GM20431 (cell line): ENCODE measurements around the gene GPR180.
"Not testable (repeated sequence)": the region's sequence is repeated elsewhere in the genome, so short reads cannot be mapped to it uniquely, and the experiment has no call there.

Experiments
- in situ Hi-C: fragments of 300-500 bp; cut with MseI, MboI; formaldehyde crosslinking; loops from one replicate; pipeline ENCODE4 v1.15.0; 2020; ENCODE audit warnings: low sequenced_read_pairs; ENCODE audit not compliant: unreplicated experiment

The GPR180 gene

DNA sequence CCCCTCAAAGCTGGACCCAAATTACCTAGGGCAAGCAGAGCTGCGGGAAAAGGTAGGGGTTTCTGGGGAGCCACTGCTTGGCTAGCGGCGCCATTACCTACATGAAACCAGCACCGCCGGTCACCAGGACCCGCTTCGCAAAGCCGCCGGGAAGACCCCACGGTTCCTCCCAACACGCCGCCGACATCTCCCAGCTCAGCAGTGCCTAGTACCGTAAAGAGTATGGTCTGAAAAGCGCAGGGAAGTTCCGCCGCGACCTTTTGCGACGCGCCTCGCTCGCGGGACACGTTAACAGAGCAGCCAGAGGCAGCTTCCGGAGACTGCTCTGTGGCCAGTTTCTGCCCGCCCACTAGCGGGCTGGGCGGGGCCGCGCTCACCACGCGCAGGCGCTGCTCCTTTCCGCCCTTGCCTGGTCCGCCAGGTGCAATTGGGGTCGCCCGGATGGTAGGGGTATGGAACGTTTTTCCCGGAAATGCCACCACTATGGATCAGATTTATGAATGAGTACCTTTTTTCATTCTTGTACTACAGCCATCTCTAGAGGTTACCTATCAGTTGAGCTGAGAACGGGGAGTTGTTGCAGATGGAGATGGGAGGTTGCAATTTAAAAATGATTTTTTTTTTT, 5.6 kb upstream of the GPR180 start, which contains the start of gene TGDS:
TSS of gene TGDS (minus strand) at position 203 of the 625 bp plus-strand sequence. CDS start at position 187, 16 bp downstream.
- in situ Hi-C loops, result no loop called here

DNA sequence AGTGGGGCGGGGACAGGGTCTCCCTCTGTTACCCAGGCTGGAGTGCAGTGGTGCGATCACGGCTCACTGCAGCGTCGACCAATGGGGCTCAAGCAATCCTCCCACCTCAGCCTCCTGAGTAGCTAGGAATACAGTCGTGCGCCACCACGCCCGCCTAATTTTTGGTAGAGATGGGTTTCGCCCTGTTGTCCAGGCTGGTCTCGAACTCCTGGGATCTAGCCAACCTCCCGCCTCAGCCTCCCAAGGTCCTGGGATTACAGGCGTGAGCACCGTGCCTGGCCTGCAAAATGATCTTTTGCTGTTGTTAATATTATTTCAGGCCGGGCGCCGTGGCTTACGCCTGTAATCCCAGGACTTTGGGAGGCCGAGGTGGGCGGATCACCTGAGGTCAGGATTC, 5.1 kb upstream of the GPR180 start:
- in situ Hi-C loops, result no loop called here

DNA sequence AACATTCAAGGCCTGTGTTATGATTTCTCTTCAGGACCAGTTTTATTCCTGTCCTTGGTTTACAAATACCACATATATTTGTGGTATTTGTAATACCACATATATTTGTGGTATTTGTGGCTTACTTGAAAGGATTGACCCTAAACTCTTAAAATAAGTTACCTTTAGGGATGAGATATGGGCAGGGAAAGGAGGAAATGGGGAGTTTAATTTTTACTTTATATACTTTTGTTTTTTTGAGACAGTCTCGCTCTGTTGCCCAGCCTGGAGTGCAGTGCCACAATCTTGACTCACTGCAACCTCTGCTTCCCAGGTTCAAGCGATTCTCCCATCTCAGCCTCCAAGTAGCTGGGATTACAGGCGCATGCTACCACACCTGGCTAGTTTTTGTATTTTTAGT, 3.4 kb upstream of the GPR180 start:
- in situ Hi-C loops, result no loop called here

DNA sequence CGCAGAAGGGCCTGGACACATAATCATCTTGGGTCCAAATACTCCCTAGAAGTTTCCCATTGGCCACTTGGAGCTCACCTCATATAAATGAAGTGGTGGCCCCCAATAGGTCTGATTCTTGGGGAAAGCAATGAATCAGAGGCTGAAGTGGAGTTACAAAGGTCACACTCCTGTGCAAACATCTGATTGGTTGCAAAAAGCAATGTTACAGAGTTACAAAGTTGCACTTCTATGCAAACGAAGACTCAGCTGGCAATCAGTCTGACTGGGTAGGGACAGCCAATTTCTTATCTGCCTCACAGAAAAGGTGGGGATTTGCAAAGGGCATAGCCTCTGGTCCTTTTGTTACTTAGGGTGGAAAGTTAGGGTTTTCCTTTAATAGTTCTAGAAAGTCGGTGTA, 1.8 kb upstream of the GPR180 start:
- in situ Hi-C loops, result loop anchor here (25.0 kb wide), 1 partner anchor 163 kb away; no protein-coding TSS in a partner anchor

DNA sequence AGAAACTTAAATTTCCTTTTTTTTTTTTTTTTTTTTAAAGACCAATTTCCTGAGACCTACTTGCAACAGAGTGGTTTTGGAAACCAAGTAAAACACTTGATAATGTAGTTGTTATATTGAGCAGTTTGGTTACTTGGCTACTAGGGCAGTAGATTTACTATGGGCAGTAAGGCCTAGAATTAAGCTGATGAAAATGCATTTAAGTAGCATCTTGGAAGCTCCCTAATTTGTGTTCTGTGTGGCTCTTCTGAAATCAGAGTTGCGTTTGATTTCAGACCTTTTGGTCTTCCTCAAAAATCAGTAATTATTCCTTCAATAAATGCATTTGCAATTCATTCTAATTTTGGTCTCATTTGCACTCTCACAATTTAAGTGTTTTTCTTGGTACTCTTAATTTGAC, 810 bp downstream of the GPR180 start:
- in situ Hi-C loops, result loop anchor here (25.0 kb wide), 1 partner anchor 165 kb away; no protein-coding TSS in a partner anchor

DNA sequence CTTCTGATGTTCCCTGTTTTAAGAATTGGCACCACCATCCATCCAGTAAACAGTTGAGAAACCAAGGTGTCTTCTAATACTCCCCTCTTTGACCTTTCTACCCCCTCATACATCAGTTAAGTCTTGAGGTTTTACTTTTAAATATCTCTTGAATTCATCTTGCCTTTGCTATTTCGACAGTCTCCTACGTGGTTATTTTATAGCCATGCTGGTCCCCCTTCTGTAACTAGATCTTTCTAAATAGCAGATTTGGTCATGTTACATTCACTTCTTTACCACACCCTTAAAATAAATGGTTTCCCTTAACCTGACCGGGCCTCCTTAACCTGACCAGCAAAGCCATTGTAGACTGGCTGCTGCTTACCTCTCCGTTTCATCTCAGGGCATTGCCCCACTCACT, 5.4 kb downstream of the GPR180 start:
- in situ Hi-C loops, result loop anchor here (25.0 kb wide), 1 partner anchor 170 kb away; no protein-coding TSS in a partner anchor

DNA sequence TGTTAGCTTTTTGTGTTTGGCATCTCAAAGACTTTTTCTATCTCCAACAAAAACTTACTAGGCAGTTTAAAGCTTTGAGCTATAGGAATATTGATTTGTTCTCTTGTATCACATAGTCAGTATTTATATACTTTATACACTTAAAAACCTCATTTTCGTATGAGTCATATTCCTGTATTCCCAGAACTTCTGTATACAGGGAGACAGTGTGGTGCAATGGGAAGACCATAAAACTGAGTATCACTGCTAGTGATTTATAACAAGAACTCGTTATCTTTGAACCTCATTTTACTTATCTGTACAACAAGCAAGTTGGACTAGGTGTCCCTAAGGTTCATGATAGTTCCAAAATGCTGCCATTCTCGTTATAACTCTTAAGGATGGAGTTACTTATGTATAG, 6.3 kb downstream of the GPR180 start:
- in situ Hi-C loops, result loop anchor here (25.0 kb wide), 1 partner anchor 171 kb away; no protein-coding TSS in a partner anchor

DNA sequence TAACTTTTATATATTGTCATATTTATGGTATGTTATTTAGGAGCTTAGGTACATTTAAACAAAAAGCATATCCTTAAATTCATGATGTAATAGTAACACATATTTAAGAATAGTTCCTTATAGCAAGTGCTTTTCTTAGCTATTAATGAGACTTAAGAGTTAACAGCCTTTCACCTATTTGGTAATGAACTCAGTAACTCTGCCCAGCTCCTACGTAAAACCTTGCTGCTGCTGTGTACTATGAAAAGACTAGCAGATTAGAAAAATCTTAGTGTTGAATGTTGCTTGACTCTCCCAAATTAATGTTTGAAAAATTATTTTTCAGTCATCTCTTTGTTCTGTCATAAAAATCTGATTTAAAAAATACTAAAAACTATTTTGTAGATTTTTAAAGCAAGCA, 6.9 kb downstream of the GPR180 start:
- in situ Hi-C loops, result loop anchor here (25.0 kb wide), 1 partner anchor 171 kb away; no protein-coding TSS in a partner anchor

DNA sequence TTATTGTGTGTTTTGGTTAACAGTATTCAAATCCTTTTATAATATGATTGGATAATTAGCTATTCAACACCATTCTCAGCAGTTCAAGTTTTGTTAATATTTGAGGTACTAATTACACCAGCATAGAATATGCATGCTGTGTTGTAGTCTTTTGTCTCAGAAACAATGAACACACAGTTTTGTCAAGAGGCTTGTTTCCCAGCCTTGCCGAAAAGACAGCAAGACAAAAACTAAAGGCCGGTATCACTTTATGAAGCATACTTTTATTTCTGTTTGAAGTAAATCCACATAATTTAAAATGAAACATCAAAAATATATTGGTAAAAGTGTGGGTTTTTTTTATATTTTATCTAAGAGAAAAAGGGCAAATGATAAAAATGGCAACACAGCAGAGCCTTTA, 7.5 kb downstream of the GPR180 start:
- in situ Hi-C loops, result loop anchor here (25.0 kb wide), 1 partner anchor 172 kb away; no protein-coding TSS in a partner anchor

DNA sequence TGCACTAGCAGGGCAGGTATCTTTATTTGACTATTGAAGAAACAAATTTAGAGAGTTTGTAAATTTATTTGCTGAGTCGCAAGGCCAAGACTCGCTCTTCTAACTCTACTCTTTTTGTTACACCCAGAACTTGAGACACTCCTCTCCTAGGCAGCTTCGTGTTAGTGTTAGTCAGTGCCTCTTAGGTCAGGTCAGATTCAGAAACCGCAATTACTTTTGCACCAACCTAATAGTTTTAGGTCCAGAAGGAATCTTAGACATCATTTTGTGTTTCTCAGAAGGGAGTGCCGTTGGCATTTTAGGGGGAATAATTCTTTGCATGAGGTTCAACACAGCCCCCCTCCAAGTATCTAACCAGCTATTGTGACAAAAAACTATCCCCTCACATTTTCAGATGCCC, 8.8 kb downstream of the GPR180 start:
- in situ Hi-C loops, result loop anchor here (25.0 kb wide), 1 partner anchor 173 kb away; no protein-coding TSS in a partner anchor

DNA sequence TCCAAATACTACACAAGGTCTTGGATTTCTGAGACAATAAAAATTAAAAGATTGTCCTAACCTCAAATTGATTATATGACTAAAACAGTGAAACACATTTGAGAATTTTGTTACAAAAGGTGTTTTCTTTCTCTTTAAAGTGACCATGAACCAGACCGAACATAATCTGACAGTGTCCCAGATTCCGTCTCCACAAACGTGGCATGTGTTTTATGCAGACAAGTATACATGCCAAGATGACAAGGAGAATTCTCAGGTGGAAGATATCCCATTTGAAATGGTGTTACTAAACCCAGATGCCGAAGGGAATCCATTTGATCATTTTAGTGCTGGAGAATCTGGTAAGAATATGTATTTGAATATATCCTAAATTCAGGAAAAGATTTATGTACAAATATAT, 10.4 kb downstream of the GPR180 start:
- in situ Hi-C loops, result loop anchor here (25.0 kb wide), 1 partner anchor 175 kb away; no protein-coding TSS in a partner anchor

DNA sequence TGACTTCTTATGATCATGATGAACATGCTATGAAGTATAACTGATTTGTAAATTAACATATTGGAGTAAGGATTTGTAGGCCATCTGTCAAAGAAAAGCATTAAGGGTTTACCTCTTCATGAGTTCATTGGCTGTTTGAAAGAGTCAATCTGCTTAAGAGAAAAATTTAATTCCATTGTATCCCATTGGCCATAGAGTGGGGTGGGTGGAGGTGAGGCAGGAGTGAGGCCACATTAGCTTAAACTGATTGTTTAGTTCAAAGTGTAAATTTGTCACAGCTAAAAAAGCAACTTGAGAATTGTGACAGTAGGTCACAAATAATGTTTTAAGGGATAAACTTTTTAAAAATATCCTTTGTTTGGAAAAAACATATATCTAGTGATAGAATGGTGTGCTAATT, 11.4 kb downstream of the GPR180 start:
- in situ Hi-C loops, result loop anchor here (25.0 kb wide), 1 partner anchor 176 kb away; no protein-coding TSS in a partner anchor

DNA sequence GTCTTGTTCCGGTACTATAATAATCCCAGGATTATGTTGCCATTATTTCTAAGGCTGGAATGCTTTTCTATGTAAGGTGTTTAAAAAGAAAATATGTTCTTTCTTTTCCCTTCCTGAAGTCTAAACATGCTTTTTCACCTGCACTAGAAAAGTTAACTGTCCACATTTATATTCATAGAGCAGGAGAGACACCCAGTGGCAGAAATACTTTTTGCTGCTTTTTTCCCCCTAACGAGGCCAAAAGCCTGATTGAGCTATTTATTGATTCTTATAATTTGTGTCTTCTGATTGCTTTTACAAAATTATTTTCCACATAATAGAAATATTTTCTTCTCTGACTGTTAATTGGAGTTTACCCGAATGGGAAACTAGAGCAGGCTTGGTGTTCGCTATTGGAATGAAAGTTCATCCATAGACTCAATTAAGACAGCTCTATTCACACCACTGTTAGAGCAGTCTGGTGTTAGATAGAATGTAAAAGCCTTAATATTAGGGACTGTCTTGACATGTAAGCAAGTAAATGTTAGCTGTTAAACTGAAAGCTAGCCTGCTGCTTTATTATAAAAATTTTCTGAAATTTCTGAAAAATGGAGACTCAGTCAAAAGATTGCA, 15.8 kb downstream of the GPR180 start:
- in situ Hi-C loops, result loop anchor here (25.0 kb wide), 1 partner anchor 180 kb away; no protein-coding TSS in a partner anchor

DNA sequence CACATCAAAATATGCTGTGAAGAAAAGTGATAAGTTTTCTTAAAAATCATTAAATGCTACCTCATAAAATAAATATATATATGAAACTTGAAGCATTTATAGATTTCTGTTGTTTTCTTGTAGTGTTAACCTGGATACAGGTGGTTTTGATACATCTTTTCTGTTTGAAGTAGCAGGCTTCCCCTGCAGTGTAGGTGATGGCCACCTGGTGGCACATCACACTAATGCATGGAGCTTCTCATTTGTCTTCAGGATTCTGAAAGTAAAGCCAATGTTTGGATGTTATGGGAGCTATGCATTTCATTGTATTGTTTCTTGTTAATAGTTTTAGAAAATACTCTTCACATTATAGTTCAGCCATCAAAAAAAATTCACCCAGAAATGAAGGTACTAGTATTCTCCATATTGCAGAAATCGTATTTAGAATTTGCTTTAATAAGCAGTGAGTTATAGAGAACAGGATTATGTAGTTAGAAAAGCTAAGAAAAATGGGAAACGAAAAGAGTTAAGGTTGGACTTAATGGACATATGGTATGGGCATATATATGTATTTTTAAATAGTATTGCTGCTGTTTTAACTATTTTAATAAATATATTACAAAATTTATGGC, 18.7 kb downstream of the GPR180 start:
- in situ Hi-C loops, result loop anchor here (25.0 kb wide), 1 partner anchor 183 kb away; no protein-coding TSS in a partner anchor

DNA sequence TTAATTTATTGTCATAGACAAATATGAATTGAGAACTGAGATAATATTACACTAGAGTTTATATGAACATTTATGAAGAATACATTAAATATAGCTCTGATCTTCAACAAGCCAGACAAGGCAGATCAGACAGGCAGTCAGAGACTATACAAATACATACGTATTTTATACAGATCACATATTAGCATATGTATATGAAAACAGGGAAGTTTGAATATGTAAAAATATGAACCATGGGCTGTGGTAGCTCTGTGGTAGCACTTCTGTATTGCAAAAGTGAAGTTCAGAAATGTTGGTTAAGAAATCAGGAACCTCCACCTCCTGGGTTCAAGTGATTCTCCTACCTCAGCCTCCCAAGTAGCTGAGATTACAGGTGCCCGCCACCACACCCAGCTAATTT, 20.7 kb downstream of the GPR180 start:
- in situ Hi-C loops, result loop anchor here (25.0 kb wide), 1 partner anchor 185 kb away; no protein-coding TSS in a partner anchor

DNA sequence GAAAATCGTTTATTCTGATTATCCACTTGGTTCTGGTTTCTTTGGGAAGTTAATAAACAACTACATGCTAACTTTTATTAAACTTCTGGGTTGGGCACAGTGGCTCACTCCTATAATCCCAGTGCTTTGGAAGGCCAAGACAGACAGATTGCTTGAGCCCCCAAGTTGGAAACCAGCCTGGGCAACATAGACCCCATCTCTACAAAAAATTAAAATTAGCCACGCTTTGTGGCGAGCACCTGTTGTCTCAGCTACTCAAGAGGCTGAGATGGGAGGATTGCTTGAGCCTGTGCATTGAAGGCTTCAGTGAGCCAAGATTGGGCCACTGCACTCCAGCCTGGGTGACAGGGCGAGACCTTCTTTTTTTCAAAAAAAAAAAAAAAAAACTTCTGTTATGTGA, 21.7 kb downstream of the GPR180 start:
- in situ Hi-C loops, result loop anchor here (25.0 kb wide), 1 partner anchor 186 kb away; no protein-coding TSS in a partner anchor

DNA sequence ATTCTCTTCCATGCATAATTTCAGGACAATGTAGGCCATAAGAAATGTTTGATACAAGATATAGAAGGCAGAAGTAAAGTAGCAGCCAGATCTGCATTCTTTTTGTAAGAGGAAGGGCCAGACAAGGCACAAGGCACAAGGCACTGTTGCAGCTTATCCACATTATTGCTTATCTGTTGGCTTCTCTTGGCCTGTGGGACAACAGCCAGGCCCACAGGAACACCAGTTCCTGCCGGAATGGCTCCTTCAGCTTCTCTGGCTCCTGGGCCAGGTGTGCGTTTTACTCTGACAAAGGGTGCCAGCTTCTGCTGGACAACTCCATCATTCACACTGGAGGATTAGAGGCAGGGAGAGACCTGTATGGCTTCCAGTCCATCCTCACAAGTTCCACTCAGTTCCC, 29.2 kb downstream of the GPR180 start:
- in situ Hi-C loops, result no loop called here

DNA sequence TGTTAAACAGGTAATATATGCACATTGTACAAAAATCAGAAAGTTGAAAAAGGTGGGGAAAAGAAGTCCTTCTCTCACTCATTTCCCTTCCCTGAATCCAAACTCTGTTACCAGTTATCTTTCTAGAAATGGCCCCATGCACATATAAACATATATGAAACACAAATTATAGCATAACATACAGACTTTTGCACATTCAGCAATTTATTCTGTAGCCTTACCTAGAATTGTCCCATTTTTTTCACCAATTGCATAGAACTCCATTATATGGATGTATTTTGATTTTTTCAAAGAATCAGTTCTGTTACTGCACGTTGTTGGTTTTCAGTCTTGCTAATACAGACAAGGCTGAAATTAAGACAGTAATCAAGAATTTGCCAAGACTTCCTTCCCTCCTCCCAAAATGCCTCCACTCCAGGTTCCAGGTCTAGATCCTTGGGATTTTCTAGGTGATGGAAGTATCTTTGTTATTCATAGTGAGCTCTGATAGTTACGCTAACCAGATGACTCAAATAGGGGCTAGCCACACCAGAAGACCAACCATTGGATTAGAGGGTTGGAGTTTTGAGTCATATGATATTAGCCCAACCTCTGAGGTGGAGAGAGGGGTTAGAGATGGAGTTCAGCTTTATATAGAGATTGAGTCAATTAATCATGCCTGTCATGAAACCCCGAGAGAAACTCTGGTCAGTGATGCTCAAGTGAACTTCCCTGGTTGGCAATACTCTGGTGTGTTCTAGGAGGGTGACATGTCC, 30.7 kb downstream of the GPR180 start:
- in situ Hi-C loops, result no loop called here

DNA sequence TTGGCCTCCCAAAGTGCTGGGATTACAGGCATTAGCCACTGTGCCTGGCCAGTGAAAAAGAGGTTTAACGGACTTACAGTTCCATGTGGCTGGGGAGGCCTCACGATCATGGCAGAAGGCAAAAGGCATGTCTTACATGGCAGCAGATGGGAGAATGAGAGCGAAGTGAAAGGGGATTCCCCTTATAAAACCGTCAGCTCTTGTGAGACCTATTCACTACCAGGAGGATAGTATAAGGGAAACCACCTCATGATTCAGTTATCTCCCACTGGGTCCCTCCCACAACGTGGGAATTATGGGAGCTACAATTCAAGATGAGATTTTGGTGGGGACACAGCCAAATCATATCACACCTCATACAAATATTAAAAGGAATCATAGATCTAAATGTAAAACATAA, 34.4 kb downstream of the GPR180 start:
- in situ Hi-C loops, result not testable (repeated sequence)
